Measurements from ENCODE around the gene LMOD1. TPM values are rescaled to one million over a fixed set of nuclear protein-coding genes. Genes with fewer than 3 reads are reported as not detected.
"Not testable (repeated sequence)": the region's sequence is repeated elsewhere in the genome, so short reads cannot be mapped to it uniquely, and the experiment has no call there.

The LMOD1 gene
- polyA plus RNA-seq, 5 donors: 3.5 to 8.2 (median 5.1) TPM

DNA sequence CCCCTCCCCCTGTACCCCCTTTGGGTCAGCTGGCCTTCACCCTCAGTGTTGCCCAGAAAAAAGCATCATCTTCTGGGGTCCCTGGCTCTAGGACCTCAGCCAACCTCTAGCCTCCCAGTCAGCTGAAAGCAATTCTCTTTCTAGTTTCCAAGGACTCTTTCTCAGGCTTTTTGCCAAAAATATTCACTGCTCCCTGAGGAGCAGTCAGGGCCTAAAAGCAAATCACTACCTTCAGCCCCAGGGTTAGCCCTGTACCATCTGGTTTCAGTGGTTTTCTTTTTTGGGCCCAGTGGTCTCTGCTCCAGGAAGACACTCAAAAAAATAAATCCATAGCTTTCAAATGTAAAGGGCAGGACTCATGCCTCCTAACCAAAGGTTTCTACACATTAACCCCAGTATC, 3.1 kb upstream of the LMOD1 start:
- DNase-seq: no peak

DNA sequence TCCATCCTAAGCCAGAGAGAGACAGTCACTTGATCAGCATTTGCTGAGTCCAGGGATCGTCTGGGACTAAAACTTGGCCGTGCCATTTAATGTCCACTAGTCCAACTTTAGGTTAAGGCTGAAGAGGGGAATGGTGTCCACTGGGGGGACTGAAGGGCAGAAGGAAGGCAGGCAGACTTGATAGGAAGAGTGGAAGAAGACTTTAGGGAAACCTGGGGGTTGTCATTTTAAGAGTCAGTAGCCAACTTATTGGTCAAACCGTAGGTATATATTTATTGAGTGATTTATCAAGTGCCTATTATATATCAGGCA, 1.3 kb upstream of the LMOD1 start:
- DNase-seq: no peak

DNA sequence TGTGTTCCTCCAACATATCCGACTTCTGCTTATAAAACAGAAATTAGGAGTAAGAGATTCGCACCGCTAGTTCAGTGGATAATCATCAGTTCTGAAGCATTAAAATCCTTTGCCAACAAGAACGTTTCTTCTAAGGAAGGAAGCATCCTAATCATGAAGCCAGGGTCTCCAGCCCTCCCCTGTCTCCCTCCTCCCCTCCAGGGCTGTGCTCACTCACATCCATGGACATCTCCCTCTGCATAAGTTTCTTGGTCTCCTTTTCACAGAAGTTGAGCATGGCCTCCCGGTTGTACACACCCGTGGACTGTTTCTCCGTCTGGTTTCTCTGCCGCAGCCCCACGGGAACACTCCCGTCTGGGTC, 505 bp downstream of the LMOD1 start:
- DNase-seq: no peak

DNA sequence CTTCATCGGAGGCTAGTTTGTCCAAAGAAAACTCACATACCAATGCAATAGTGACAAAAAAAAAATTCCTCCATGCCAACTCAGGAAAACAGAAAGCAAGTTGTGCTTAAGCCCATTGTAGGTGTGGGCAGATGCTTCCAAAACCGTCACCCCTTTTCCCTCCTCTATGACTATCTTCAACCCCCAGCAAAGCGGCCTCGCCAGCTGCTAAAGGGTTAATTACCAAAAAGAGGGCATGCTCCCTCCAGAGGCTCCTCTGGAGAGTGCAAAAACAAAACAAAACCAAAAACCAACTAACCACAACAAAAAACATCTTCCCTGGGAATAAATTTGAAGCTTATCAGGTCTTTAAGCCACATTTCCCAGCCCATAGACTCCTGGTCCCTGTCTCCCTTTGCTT, 1.2 kb downstream of the LMOD1 start:
- DNase-seq: no peak

DNA sequence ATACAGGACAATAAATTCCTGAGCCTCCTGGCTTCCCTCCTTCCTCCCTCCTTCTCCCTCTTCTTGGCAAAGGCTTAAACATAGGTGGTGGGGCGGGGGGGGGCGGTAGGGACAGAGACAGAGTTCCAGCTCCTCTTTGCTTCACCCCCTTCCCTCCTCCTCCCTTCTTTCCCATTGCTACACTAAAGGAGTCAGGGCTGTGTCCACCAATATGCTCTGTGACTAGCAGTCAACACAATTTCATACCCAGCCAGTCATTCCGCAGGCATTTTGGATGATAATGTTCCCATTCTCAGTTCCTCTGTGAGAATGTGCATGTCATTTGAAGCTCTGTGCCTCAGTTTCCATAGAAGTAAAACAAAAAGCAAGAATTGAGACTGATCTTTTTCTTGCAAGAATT, 1.7 kb downstream of the LMOD1 start:
- no peak for DNase-seq

DNA sequence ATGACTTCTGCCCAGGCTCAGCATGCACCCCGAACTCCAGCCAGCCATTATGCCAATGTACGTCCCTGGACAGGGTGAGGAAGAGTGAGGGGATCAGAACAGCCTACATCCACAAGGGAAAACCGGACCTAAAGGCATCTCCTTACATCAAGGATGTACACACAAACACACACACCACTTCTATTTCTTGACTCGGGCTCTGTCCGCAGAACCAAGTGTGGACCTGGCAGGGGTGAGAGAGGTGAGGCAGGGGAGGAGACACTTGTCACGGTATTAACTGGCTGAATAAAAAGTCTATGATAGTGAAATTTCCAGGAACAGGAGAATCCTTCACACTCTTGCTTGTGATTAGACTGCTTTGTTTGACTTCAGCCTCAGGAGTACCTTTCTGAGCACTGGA, 2.3 kb downstream of the LMOD1 start:
- DNase-seq: no peak

DNA sequence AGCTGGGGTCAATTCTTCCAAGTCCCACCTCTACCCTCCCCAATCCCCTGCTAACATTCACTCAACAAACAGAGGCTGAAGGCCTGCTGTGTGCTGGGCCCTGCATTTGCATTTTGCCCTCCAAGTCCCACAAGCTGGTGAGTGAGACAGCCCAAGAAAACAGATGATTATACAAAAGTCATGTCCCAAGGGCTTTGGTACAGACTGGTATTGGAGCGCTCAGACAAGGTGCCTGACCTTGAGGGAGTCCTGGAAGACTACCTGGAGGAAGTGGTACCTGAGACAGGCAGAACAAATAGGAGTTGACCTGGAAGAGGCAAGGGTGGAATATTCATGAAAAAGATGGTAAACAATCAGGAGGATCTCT, 4.2 kb downstream of the LMOD1 start:
- DNase-seq: no peak

DNA sequence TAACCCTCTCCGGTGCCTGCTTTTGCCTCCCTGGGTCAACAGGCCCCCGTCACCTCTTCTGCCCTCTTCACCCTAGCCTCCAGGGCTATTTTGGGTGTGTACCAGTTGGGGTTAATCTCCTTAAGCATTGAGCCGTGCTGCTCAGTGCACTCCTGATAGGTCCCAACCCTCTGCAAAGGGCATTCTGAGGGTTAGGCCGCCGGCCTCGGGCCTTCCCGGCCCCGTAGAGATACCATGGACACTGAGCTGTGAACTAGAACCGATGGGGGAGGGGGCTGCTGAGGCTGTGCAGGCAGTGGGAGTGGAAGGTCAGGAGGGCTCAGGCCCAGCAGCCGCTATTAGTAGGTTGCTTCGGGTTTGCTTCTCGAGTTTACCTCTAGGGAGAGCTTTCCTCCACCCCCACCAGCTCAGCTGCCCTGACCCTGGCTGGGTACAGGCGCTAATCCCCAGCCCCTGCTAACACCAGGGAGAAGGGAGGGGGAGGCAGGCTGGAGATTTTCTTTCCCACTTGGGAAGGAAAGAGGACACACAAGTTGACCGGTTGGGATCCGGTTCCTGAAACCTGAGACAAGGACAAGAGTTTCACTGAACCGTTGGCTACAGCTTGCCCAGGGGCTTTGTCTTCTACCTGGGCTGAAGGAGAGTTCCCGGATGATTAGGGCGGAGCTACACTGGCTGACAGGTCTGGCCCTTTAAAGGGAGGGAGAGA, 4.8 kb downstream of the LMOD1 start:
- DNase-seq: no peak

DNA sequence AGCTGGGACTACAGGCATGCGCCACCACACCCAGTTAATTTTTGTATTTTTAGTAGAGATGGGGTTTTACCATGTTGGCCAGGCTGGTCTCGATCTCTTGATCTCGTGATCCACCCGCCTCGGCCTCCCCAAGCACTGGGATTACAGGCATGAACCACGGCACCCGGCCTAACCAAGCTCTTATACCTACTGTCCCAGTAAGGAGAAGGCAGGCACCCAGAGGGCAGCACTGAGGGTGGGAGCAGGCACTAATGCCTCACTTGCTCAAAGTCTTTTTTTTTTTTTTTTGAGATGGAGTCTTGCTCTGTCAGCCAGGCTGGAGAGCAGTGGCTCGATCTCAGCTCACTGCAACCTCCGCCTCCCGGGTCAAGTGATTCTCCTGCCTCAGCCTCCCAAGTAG, 6.0 kb downstream of the LMOD1 start:
- DNase-seq: not testable (repeated sequence)

DNA sequence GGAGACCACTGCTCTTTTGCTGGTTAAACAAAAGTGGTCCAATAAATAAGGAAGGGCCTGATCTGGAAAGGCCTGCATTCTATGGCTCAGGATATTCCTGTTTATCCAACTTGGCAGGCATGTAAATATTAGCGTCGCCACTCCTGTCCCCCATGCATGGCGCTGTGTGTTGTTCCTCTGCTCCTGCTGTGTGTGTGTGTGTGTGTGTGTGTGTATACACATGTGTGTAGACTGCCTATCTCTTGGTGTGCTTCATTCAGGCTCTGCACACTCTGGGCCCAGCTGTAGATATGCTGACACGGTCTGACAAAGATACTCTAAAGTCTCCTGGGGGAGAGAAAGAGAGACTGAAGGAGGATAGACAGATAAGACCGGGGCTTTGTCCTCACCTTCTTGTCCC, 6.8 kb downstream of the LMOD1 start:
- no peak for DNase-seq

DNA sequence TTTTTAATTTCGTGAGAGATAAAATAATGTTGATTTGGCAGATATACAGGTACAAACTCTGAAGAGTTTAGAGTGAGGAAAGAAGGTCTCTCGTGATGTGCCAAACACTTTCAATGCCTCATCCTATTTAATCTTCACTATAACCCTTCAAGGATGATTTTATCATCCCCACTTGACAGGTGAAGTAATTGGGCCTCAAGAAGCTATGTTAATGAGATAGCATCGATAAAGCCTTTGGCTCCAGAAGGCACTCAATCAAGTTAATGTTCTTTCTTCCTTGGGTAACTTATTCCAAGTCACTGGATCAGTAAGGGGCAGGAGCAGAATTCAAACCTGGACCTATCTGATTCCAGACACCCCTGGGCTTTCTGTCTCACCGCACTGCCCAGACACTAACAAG, 7.2 kb downstream of the LMOD1 start:
- DNase-seq: no peak

DNA sequence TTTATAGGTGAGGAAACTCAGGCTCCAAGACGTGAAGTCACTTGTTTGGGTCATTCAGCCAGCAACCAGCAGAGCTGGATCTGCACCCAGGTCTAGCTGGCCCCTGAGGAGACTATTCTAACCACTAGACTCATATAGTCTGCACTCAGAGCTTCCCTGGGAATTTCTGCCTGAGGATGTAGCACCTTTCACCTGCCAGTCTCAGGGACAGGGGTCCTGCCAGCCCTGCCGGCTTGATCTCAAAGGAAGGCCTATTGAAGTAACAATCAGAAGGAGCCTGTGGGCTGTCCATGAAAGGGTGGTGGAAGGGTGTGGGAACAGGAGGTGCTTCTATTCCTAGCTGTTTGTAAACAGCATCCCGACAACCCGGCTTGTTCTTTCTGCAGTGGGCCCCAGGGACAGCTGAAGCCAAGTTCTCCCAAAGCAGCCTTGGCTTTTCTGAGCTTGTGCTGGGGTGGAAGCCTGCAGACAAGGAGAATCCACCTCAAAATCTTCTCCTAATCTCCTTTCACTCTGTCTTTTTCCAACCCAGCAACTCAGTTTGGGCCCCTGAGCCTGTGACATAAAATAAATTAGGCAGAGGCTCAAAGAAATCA, 7.8 kb downstream of the LMOD1 start:
- no peak for DNase-seq

DNA sequence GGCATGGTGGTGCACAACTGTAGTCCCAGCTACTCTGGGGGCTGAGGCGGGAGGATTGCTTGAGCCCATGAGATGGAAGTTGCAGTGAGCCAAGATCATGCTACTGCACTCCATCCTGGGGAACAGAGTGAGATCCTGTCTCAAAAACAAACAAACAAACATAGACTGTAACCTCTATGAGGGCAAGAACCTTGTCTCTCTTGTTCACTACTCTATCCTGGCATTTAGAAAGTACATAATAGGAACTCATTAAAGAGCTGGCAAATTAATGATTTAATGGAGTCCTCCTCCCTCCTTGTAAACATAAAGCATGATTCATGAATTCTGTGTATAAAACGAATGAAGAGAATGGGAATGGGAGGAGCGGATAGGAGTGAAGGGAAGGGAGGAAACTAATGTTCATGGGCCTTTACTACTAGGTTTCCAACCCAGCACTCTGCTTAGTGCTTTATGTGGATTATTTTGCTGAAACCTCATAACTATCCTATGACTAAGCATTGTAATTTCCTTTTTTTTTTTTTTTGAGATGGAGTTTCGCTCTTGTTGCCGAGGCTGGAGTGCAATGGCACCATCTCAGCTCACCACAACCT, 8.6 kb downstream of the LMOD1 start:
- no peak for DNase-seq

DNA sequence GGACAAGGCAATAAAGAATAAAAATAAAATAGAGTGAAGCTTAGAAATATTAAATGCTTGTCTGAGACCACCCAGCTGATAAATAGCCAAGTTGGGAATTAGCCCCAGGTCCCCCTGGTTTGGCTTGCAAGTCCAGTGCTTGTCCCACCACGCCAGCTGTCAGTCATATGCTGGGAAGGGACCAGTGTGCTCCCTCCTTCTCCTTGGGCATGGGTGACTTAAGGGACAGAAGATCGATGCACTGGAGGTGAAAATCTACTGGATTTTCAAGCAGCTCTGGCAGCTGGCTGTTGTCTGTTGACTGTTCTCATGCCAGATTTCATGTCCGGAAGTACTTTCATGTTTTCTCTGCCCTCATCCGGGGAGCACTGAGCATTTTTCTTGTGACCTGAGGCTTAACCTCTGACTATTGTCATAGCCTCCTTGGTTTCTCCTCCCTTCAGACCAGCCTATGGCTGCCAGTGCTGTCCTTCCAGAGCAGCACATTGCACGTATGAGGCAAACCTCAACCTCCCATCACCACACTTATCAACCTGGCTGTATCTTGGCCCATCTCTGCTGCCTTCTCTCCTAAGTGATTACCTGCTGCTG, 12.4 kb downstream of the LMOD1 start:
- no peak for DNase-seq

DNA sequence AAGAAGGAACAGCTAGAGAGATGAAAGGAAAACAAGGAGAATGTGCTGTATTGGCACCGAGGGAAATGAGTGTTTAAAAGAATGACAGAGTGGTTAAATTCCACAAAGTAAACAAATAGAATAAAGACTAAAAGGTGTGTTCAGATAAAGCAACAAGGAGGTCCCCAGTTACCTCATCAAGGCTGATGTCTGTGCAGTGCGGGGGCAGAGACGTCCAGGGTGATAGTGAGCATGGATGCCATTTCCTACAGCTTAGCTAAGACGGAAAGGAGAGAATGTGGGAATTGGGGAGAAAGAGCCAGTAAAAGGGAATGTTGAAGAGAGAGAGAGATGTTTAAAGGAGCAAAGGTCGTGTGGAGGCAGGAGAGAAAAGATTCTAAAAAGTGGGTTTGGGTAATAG, 15.5 kb downstream of the LMOD1 start:
- no peak for DNase-seq

DNA sequence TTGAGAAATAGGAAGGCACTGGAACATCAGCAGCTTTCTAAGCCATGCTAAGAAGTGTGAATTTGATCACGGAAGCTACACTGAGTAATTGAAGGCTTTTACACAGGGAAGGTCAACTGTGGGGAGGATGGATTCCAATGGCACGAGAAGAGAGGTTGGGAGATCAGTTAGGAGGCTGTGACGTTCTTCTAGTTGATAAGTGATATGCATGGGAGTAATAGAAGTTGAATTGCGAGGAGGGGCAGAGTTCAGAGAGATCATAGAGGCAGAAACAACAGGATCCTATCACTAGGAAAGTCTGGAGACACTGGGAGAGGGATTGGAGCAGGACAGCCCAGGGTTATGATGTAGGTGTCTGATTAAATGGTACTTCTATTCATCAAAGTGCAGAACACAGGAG, 16.2 kb downstream of the LMOD1 start:
- DNase-seq: no peak

DNA sequence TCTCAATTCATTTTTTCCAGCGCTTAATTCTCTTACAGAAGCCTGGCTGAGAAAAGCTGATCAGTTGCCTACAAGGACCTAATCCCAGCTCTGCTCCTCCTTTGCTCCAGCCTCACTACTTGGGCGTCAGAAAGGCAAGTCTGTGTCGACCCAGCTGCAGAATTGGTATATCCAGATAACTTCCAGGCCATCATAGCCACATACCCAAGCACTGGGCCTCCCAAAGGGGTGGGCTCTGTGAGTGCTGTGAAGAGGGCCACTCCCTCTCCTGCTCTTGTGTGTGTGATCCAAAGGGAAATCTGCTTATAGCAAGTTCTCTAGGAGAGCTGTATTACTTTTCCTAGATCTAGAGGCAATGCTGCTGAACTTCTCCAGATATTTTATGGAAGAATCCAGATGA, 18.1 kb downstream of the LMOD1 start:
- no peak for DNase-seq

DNA sequence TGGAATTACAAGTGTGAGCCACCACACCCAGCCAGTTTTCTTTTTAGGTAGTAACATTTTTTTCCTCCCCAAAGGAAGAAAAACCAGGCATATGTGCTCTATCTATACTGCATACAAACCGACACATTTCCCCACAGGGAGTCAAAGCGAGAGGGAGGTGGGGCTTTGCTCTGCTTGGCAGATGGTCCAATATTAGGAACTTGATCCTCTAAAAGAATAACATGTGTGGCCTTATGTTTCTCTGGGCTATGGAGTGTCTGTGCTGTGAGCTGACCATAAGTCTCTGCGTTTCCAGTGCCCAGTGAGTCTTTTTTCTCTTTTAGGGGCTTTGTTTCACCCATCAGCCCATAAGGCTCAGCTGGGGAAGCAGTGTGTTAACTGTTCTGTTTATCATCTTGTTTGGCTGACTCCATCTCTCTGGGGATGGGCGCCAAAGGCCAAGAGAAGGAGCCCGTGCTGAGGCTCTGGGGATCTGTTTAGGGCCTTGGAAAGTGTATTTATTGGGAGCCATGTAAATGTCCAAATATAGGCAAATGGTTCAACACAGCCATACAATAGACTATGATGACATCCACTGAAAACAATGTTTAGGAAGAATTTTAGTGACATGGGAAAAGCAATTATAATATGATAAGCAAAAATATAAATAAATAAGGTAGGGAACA, 20.2 kb downstream of the LMOD1 start:
- no peak for DNase-seq

DNA sequence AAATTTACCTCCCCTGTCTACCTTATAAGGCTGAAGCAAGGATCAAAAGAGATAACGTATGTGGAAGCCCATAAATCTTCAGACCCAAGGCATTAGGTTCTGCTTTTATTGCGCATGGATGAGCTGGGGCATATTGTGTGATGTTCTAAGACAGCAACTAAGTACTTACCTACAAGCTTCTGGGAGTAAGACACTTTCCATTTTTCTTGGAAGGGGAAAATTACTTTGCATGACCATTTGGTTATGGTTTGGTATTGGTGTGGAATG, 21.1 kb downstream of the LMOD1 start:
- no peak for DNase-seq

DNA sequence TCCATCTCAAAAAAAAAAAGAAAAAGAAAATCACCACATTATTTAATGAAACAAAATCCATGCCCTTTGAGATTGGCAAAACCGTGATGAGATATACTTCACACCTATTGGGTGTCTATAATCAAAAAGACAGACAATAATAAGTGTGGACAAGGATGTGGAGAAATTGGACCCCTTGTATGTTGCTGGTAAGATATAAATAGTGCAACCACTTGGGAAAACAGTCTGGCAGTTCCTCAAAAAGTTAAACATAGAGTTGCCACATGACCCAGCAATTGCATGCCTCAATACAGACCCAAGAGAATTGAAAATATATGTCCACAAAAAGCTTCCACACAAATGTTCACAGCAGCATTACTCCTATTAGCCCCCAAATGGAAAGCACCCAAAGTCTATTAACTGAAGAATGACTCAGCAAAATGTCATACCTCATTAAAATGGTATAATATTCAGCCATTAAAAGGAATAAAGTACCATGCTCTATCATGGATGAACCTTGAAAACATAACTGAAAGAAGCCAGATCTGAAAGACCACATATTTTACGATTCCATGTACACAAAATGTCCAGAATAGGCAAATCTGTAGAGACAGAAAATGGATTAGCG, 24.3 kb downstream of the LMOD1 start:
- no peak for DNase-seq

DNA sequence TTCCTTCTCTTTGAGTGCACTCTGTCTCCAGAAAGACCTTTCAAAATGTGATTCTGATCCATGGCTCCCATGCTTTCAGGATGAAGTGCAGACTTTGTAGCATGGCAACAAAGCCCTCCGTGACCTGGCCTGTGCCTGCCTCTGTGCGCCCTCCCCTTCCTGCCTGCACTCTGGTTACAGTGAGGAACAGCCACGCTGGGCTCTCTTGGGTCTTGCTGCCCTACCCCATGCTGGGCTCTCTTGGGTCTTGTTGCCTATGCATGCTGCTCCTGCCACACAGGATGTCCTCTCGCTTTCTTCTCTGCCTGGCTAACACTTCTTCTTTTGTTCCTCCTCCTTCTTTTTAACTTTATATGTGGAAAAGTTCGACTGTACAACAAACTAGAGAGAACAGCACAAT, 28.0 kb downstream of the LMOD1 start:
- DNase-seq: no peak

DNA sequence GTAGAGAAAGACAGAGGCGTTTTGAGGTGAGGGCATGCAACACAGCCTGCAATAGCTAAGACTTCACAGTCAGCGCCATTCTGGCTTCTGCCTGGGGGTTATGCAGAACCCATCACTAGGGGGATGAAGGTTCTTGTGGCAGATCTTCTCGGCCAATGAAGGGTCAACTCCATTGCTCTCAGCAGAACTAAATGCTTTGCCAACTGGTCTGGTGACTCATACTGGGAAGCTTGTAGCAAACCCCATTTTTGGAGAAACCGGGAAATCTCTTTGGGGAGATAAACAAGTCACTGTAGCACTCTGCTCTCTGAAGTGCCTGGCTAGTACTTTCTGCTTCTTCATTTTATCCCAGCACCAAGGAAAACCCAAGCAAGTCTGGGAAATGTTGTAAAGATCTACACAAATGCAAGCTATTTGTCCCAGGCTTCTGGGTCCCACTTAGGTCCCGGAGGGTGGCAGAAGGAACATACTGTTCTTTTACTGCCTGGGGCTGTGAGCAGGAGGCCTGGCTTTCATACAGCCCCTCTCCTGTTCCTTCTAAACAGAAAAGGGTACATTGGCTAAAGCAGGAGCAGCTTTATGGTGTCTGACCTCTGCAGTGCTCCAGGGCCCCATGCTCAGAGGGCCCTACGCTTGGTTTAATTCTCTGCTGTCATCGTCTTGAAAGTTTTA, 28.9 kb downstream of the LMOD1 start:
- no peak for DNase-seq
